Measurements from ENCODE around the gene STRA8. TPM values are rescaled to one million over a fixed set of nuclear protein-coding genes. Genes with fewer than 3 reads are reported as not detected.

STRA8 gene
- total RNA-seq, 6 donors from 2014 or later, result not detected

- no peaks in the 10 kb centered on the region for H3K27me3 ChIP-seq
- TF ChIP-seq POLR2A (IDR thresholded peaks at IDR 0.05) (no peak), CTCF (IDR thresholded peaks at IDR 0.05) (no peak), EP300 (IDR thresholded peaks at IDR 0.05) (no peak), POLR2AphosphoS5 (IDR thresholded peaks at IDR 0.05) (no peak)
- 93 to 100% methylated on average over 2 to 6 of the region's 6 CpGs for WGBS, 2 donors
- H3K36me3 ChIP-seq, result no peaks in the 10 kb centered on the region
- DNase-seq (no peak), ATAC-seq (ENCODE audit: low FRiP score in 2 of 2) (no peak)
- no peak overlapping the region for H3K4me3 ChIP-seq
- no peak overlapping the region for H3K27ac ChIP-seq
- peaks cover under 1 to 5% (median 2%) of the 10 kb centered on the region in 4 donors for H3K4me1 ChIP-seq
- H3K9me3 ChIP-seq, result no peaks in the 10 kb centered on the region
Observed at GRCh38 chr7:135259702-135260101, 26.1 kb downstream of the STRA8 start.

- Histone ChIP-seq H3K27me3 (no peaks in the 10 kb centered on the region), H3K9me3 (no peaks in the 10 kb centered on the region), H3K27ac (no peak overlapping the region), H3K4me1 (no peaks in the 10 kb centered on the region), H3K4me3 (no peak overlapping the region), H3K36me3 (no peaks in the 10 kb centered on the region)
- TF ChIP-seq POLR2AphosphoS5 (IDR thresholded peaks at IDR 0.05), result no peak
- no peak for TF ChIP-seq POLR2A (IDR thresholded peaks at IDR 0.05)
- TF ChIP-seq EP300 (IDR thresholded peaks at IDR 0.05), result no peak
- no peak for TF ChIP-seq CTCF (IDR thresholded peaks at IDR 0.05)
- no peak for ATAC-seq (ENCODE audit: low FRiP score in 2 of 2)
- DNase-seq, result no peak
- 82 to 84% methylated on average over 2 of the region's 2 CpGs for WGBS, 2 donors
Observed at GRCh38 chr7:135260470-135260869, 26.8 kb downstream of the STRA8 start.

GRCh38 chr7:135260930-135261721 is 27.5 kb downstream of the STRA8 start:
- Histone ChIP-seq H3K9me3 (no peaks in the 10 kb centered on the region), H3K27ac (no peak overlapping the region), H3K27me3 (no peaks in the 10 kb centered on the region), H3K4me3 (no peak overlapping the region), H3K4me1 (no peaks in the 10 kb centered on the region), H3K36me3 (no peaks in the 10 kb centered on the region)
- DNase-seq, result no peak
- WGBS, 2 donors, result 68 to 72% methylated on average over 10 of the region's 10 CpGs
- ATAC-seq (ENCODE audit: low FRiP score in 2 of 2), result peak in 1 of 2 donors; percentile 17
- TF ChIP-seq EP300 (IDR thresholded peaks at IDR 0.05) (no peak), POLR2A (IDR thresholded peaks at IDR 0.05) (no peak), POLR2AphosphoS5 (IDR thresholded peaks at IDR 0.05) (no peak), CTCF (IDR thresholded peaks at IDR 0.05) (no peak)

- DNase-seq (no peak), ATAC-seq (ENCODE audit: low FRiP score in 2 of 2) (no peak)
- H3K4me1 ChIP-seq, result no peaks in the 10 kb centered on the region
- no peaks in the 10 kb centered on the region for H3K27me3 ChIP-seq
- no peaks in the 10 kb centered on the region for H3K36me3 ChIP-seq
- TF ChIP-seq CTCF (IDR thresholded peaks at IDR 0.05) (no peak), POLR2A (IDR thresholded peaks at IDR 0.05) (no peak), EP300 (IDR thresholded peaks at IDR 0.05) (no peak), POLR2AphosphoS5 (IDR thresholded peaks at IDR 0.05) (no peak)
- 82 to 84% methylated on average over 8 to 9 of the region's 9 CpGs for WGBS, 2 donors
- no peak overlapping the region for H3K27ac ChIP-seq
- H3K9me3 ChIP-seq, result no peaks in the 10 kb centered on the region
- no peak overlapping the region for H3K4me3 ChIP-seq
Observed at GRCh38 chr7:135262623-135263320, 29.1 kb downstream of the STRA8 start.

Measured in upper lobe of left lung (tissue), 6 donors.